IMR-90 (cell line): ENCODE measurements around the gene PRPH2. TPM values are rescaled to one million over a fixed set of nuclear protein-coding genes. Genes with fewer than 3 reads are reported as not detected.

Experiments
- ATAC-seq: fragments of 200-7000 bp; cut with Tn5 transposase; 2 replicates; pipeline ENCODE4 v1.9.1; 2020; ENCODE audit warnings: low read depth, mild to moderate bottlenecking, moderate library complexity
- BruUV-seq: library from RNA; stranded (reverse); fragments of 400-500 nt; replicated peaks from 2 replicates; lab custom pipeline; 2021; lab: Mats Ljungman, UMichigan
- CTCF ChIA-PET: fragments of 300-600 bp; formaldehyde crosslinking; extraction: SDS; loops from one replicate; lab custom pipeline; 2021; ENCODE audit warnings: antibody characterized with exemption; lab: Yijun Ruan, JAX
- POLR2A ChIA-PET: fragments of 300-600 bp; sonication (Branson Sonifier 250); formaldehyde crosslinking; loops from one replicate; lab custom pipeline; 2022; ENCODE audit warnings: antibody characterized with exemption; ENCODE audit not compliant: unreplicated experiment; lab: Charles Lee
- DNase-seq: peaks from one replicate; pipeline ENCODE4 v3.0.0; 2013
- H2AFZ ChIP-seq: replicated peaks from 2 replicates; pipeline ENCODE3; 2013; ENCODE audit warnings: low read length, mild to moderate bottlenecking; ENCODE audit not compliant: poor library complexity
- H2AK5ac ChIP-seq: 2 replicates; pipeline ENCODE4 v1.6.1; 2013; ENCODE audit warnings: low read depth, low read length, inconsistent platforms
- H2AK9ac ChIP-seq: replicated peaks from 2 replicates; pipeline ENCODE3; 2013; ENCODE audit warnings: mild to moderate bottlenecking, low read depth, low read length, moderate library complexity; ENCODE audit not compliant: poor library complexity
- H2BK120ac ChIP-seq: 2 replicates; pipeline ENCODE4 v1.6.1; 2013; ENCODE audit warnings: low read depth, low read length, inconsistent platforms
- H2BK15ac ChIP-seq: 3 replicates; pipeline ENCODE4 v1.6.1; 2013; ENCODE audit warnings: low read depth, low read length, inconsistent platforms
- H2BK20ac ChIP-seq: 2 replicates; pipeline ENCODE4 v1.6.1; 2013; ENCODE audit warnings: low read depth, mild to moderate bottlenecking, inconsistent platforms, low read length, moderate library complexity
- H2BK5ac ChIP-seq: 2 replicates; pipeline ENCODE4 v1.6.1; 2013; ENCODE audit warnings: mild to moderate bottlenecking, low read depth, low read length, inconsistent platforms; ENCODE audit not compliant: poor library complexity, severe bottlenecking
- H3K14ac ChIP-seq: replicated peaks from 2 replicates; pipeline ENCODE4 v1.6.1; 2013; ENCODE audit warnings: low read depth, low read length, inconsistent platforms
- H3K18ac ChIP-seq: 2 replicates; pipeline ENCODE4 v1.6.1; 2013; ENCODE audit warnings: low read depth, low read length, control low read depth
- H3K23ac ChIP-seq: 2 replicates; pipeline ENCODE4 v1.6.1; 2013; ENCODE audit warnings: low read depth, low read length, inconsistent platforms
- H3K27ac ChIP-seq: 2 replicates; pipeline ENCODE4 v1.5.1; 2013; ENCODE audit warnings: mild to moderate bottlenecking, control low read depth, low read length; ENCODE audit not compliant: insufficient read depth
- H3K27me3 ChIP-seq: 2 replicates; pipeline ENCODE4 v1.6.1; 2013; ENCODE audit warnings: low read length; ENCODE audit not compliant: control insufficient read depth, insufficient read depth
- H3K36me3 ChIP-seq: 2 replicates; pipeline ENCODE4 v1.6.1; 2013; ENCODE audit warnings: low read length, mixed read lengths; ENCODE audit not compliant: control insufficient read depth, insufficient read depth
- H3K4ac ChIP-seq: 2 replicates; pipeline ENCODE4 v1.6.1; 2013; ENCODE audit warnings: low read depth, low read length, inconsistent platforms
- H3K4me1 ChIP-seq: 2 replicates; pipeline ENCODE4 v1.6.1; 2013; ENCODE audit warnings: low read length, mixed read lengths; ENCODE audit not compliant: control insufficient read depth, insufficient read depth
- H3K4me2 ChIP-seq: 2 replicates; pipeline ENCODE4 v1.6.1; 2013; ENCODE audit warnings: low read depth, mild to moderate bottlenecking, control low read depth, low read length, moderate library complexity
- H3K4me3 ChIP-seq: 2 replicates; pipeline ENCODE4 v1.5.1; 2013; ENCODE audit warnings: low read depth, mild to moderate bottlenecking, control low read depth, low read length, moderate library complexity; ENCODE audit not compliant: insufficient read depth
- H3K56ac ChIP-seq: 2 replicates; pipeline ENCODE4 v1.6.1; 2013; ENCODE audit warnings: low read length, inconsistent platforms; ENCODE audit not compliant: insufficient read depth; ENCODE audit errors: extremely low read depth
- H3K79me1 ChIP-seq, 2 experiments: 2 replicates each; pipeline ENCODE4 v1.6.1; 2013; ENCODE audit warnings: low read length in 2 of 2, inconsistent platforms in 1 of 2, low read depth in 1 of 2
- H3K9ac ChIP-seq: 2 replicates; pipeline ENCODE4 v1.6.1; 2013; ENCODE audit warnings: low read depth, low read length, control low read depth
- H3K9me1 ChIP-seq: 2 replicates; pipeline ENCODE4 v1.6.1; 2013; ENCODE audit warnings: low read length, inconsistent platforms; ENCODE audit not compliant: insufficient read depth
- H3K9me3 ChIP-seq: 2 replicates; pipeline ENCODE4 v1.6.1; 2013; ENCODE audit warnings: low read length; ENCODE audit not compliant: control insufficient read depth, insufficient read depth
- H4K20me1 ChIP-seq: 2 replicates; pipeline ENCODE4 v1.6.1; 2013; ENCODE audit warnings: low read length, inconsistent platforms; ENCODE audit not compliant: insufficient read depth
- H4K5ac ChIP-seq: 2 replicates; pipeline ENCODE4 v1.6.1; 2013; ENCODE audit warnings: mild to moderate bottlenecking, low read depth, low read length, control low read depth
- H4K8ac ChIP-seq, 2 experiments: 2 replicates each; pipeline ENCODE4 v1.6.1; 2013; ENCODE audit warnings: low read depth in 2 of 2, low read length in 2 of 2, control low read depth in 1 of 2, inconsistent platforms in 1 of 2
- H4K91ac ChIP-seq: 2 replicates; pipeline ENCODE4 v1.6.1; 2013; ENCODE audit warnings: low read depth, low read length, inconsistent platforms; ENCODE audit not compliant: insufficient read depth
- BHLHE40 ChIP-seq: fragments of 150-350 bp; IDR thresholded peaks from 2 replicates; pipeline ENCODE4 v1.6.1; 2016; ENCODE audit warnings: mild to moderate bottlenecking, low read depth, low read length
- CEBPB ChIP-seq: IDR thresholded peaks from 2 replicates; pipeline ENCODE4 v1.6.1; 2012; ENCODE audit warnings: low read depth, low read length, improper control_type of control experiment
- CHD1 ChIP-seq: IDR thresholded peaks from 2 replicates; pipeline ENCODE4 v1.6.1; 2012; ENCODE audit warnings: low read depth, low read length, improper control_type of control experiment
- CTCF ChIP-seq: conservative IDR thresholded peaks from 2 replicates; pipeline ENCODE4 v1.5.1; 2012; ENCODE audit warnings: mild to moderate bottlenecking, low read depth, low read length, improper control_type of control experiment
- FOS ChIP-seq: fragments of 150-350 bp; IDR thresholded peaks from 2 replicates; pipeline ENCODE4 v1.6.1; 2016; ENCODE audit warnings: low read depth, low read length
- MAFK ChIP-seq: IDR thresholded peaks from 2 replicates; pipeline ENCODE4 v1.6.1; 2012; ENCODE audit warnings: low read depth, low read length, improper control_type of control experiment
- MAZ ChIP-seq: IDR thresholded peaks from 2 replicates; pipeline ENCODE4 v1.6.1; 2012; ENCODE audit warnings: low read depth, mild to moderate bottlenecking, low read length, improper control_type of control experiment, moderate library complexity, borderline replicate concordance
- MXI1 ChIP-seq: IDR thresholded peaks from 2 replicates; pipeline ENCODE4 v1.6.1; 2012; ENCODE audit warnings: low read depth, mild to moderate bottlenecking, low read length, moderate library complexity, borderline replicate concordance
- NFE2L2 ChIP-seq: fragments of 150-350 bp; IDR thresholded peaks from 2 replicates; pipeline ENCODE4 v1.6.1; 2016; ENCODE audit warnings: low read depth, mild to moderate bottlenecking, low read length
- POLR2A ChIP-seq: IDR thresholded peaks from 2 replicates; pipeline ENCODE4 v1.6.1; 2012; ENCODE audit warnings: mild to moderate bottlenecking, low read depth, low read length
- RCOR1 ChIP-seq: IDR thresholded peaks from 2 replicates; pipeline ENCODE4 v1.6.1; 2012; ENCODE audit warnings: mild to moderate bottlenecking, low read length, improper control_type of control experiment; ENCODE audit not compliant: insufficient replicate concordance
- RFX5 ChIP-seq: IDR thresholded peaks from 2 replicates; pipeline ENCODE4 v1.8.0; 2012; ENCODE audit warnings: low read depth, mild to moderate bottlenecking, low read length, moderate library complexity
- SMC3 ChIP-seq: fragments of 150-350 bp; IDR thresholded peaks from 2 replicates; pipeline ENCODE4 v1.6.1; 2016; ENCODE audit warnings: low read depth, mild to moderate bottlenecking, antibody characterized with exemption, low read length, moderate library complexity
- WGBS, 2 experiments: methylation state at CpG; one replicate each; pipeline versions ENCODE4 v1.1.5 to v1.1.7; 2013; ENCODE audit warnings: missing lambda C conversion rate in 2 of 2; ENCODE audit not compliant: insufficient read length in 1 of 2; ENCODE audit errors: extremely low coverage in 2 of 2; 5-methylcytosine and 5-hydroxymethylcytosine counted together
- dilution Hi-C: fragments of 300-500 bp; cut with HindIII; formaldehyde crosslinking; loops from one replicate; pipeline ENCODE4 v1.14.3; 2018; ENCODE audit warnings: low sequenced_read_pairs; ENCODE audit not compliant: unreplicated experiment
- in situ Hi-C: fragments of 300-500 bp; cut with MboI; formaldehyde crosslinking; loops from 3 replicates; pipeline ENCODE4 v1.14.3; 2019; ENCODE audit warnings: low sequenced_read_pairs, inconsistent platforms, mixed read lengths
- intact Hi-C: fragments of 100-400 bp; cut with micrococcal nuclease; formaldehyde crosslinking; loops from 2 replicates; pipeline ENCODE4 v1.10.0; 2022
- polyA plus RNA-seq, 3 experiments: library from polyadenylated mRNA; depleted of rRNA; stranded (reverse); fragments of >200 nt; gene quantifications; 2 replicates each; pipeline ENCODE4 v1.2.3, GENCODE V29; 2012; ENCODE audit warnings: low replicate concordance in 1 of 3
- total RNA-seq: library from RNA; depleted of rRNA; stranded (reverse); fragments of >200 nt; gene quantifications from 2 replicates; pipeline ENCODE4 v1.2.3, GENCODE V29; 2012
- TF ChIP-seq, protein P1 (sequence below): fragments of 150-350 bp; IDR thresholded peaks from 2 replicates; pipeline ENCODE4 v1.6.1; 2017; ENCODE audit warnings: mild to moderate bottlenecking, antibody characterized with exemption, low read length, low read depth

The PRPH2 gene
- total and polyA plus RNA-seq, 2 of the 4 experiments (the other 2 are of a cell fraction) = 1.0 to 1.1 TPM

DNA sequence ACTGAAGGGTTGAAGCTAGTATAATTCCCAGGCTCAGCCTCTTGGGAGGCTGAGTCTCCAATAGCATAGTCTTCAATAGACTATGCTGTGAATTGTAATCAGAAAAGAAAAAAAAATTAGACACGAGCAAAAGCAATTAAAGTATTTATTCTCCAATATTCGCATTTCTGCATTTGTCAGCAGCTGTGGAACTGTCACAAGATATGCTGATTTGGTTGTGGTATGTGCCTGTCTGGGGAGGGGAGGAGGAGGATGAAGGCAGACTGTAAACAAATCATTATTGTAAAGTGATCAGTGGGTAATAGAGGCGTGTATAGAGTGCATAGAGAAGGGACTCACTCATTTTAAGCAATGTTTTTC lies 49.3 kb upstream of the PRPH2 start:
- WGBS, 2 experiments = no CpG with 5 or more reads among the region's 3 CpGs
- Histone ChIP-seq H2BK20ac (no peak overlapping the region), H3K36me3 (no peaks in the 10 kb centered on the region), H3K79me1 (0 out of 4 replicates have a peak, but pooled peaks cover 0 to 4% of the 10 kb centered on the region in 2 experiments), H4K5ac (no peak overlapping the region), H2BK5ac (no peak overlapping the region), H3K9me3 (no peaks in the 10 kb centered on the region), H3K4me1 (no peaks in the 10 kb centered on the region), H4K8ac (no peak overlapping the region), H2AK5ac (no peak overlapping the region), H3K4me2 (no peak overlapping the region), H3K27ac (no peak overlapping the region), H2BK120ac (no peak overlapping the region), H3K4me3 (no peak overlapping the region), H3K27me3 (no peaks in the 10 kb centered on the region), H3K4ac (no peak overlapping the region), H3K14ac (no peak overlapping the region), H4K20me1 (no peaks in the 10 kb centered on the region), H3K9me1 (peaks cover 3% of the 10 kb centered on the region; the same call in 1 of the 2 replicates), H2AFZ (no peak overlapping the region), H3K18ac (no peak overlapping the region), H2BK15ac (no peak overlapping the region), H4K91ac (no peak overlapping the region), H3K23ac (no peak overlapping the region), H3K56ac (no peak overlapping the region), H3K9ac (no peak overlapping the region), H2AK9ac (no peak overlapping the region)
- no TSS peak for BruUV-seq
- ATAC-seq (no peak), DNase-seq (no peak)
- in situ Hi-C loops (no loop called here), intact Hi-C loops (no loop called here), dilution Hi-C loops (no loop called here)
- ChIA-PET POLR2A (no interaction called here), CTCF (interaction anchor here (0.6 to 1.0 kb wide), 2 partner anchors 22 to 120 kb away, joined by 3 read pairs; no protein-coding TSS in a partner anchor)
- TF ChIP-seq MAZ (no peak), BHLHE40 (no peak), SMC3 (no peak), MAFK (no peak), MXI1 (no peak), RFX5 (no peak), FOS (no peak), CHD1 (no peak), NFE2L2 (no peak), RCOR1 (no peak), POLR2A (no peak), CEBPB (no peak), CTCF (no peak)
- TF ChIP-seq, protein P1, sequence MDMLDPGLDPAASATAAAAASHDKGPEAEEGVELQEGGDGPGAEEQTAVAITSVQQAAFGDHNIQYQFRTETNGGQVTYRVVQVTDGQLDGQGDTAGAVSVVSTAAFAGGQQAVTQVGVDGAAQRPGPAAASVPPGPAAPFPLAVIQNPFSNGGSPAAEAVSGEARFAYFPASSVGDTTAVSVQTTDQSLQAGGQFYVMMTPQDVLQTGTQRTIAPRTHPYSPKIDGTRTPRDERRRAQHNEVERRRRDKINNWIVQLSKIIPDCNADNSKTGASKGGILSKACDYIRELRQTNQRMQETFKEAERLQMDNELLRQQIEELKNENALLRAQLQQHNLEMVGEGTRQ = no peak
